HG03025 (cell line): ENCODE results near the gene CAMTA1.

Experiments used
- ATAC-seq: cut with Tn5 transposase; IDR thresholded peaks from one replicate; pipeline ENCODE4 v1.9.1; 2021; ENCODE audit warnings: mild to moderate bottlenecking, moderate library complexity; ENCODE audit not compliant: unreplicated experiment, low FRiP score

Gene CAMTA1

DNA sequence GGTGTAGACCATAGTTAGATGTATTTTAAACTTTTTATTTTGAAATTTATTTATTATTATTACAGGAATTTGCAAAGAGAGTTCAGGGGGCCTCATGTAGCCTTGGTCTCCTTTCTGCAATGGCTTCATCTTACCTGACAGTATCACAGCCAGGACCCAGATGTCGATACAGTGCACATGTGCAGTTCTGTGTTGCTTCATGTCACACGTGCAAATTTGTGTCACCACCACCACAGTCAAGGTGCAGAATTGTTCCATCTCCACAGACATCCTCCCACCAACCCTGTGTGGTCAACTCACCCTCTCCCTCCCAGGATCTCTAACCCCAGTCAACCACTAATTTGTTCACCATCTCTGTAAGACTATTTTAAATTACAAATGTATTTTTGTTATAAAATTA, 184.5 kb downstream of the CAMTA1 start:
- ATAC-seq = no peak

DNA sequence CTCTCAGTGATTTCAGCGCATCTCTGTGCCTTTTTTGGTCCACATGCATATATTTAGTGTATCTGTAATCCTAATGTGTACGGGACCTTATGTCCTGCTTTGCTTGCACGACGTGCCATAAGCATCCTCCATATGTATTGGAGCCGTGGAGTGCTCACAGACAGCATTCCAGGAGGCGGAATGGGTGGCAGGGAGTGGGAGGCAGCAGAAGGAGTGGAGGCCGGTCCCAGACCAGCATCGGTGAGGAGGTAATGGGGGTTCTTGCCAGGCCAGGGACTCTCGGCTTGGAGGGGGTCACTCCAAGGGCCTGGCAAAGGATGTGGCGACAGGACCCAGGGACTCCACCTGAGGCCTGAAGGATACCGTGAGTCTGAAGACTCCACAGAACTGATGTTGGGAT, 185.0 kb downstream of the CAMTA1 start:
- ATAC-seq = no peak

DNA sequence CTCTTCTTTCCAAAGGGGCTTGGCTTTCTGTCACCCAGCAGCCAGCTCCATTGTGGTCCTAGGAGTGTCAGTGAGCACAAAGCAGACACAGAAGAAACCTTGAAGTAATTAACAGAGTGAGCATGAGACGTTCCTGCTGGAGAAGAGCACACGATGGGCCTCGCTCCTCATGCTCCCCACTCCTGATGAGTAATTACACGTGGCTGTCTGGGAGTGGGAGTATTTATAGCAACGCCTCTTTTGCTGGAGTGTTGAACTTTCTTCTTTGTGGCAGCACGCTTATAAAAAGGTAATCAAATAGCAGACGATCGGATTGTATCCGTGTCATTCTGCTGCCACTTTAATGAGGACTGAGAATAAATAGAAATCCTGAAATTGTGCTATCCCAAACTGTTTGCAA, 185.8 kb downstream of the CAMTA1 start:
- ATAC-seq = no peak

DNA sequence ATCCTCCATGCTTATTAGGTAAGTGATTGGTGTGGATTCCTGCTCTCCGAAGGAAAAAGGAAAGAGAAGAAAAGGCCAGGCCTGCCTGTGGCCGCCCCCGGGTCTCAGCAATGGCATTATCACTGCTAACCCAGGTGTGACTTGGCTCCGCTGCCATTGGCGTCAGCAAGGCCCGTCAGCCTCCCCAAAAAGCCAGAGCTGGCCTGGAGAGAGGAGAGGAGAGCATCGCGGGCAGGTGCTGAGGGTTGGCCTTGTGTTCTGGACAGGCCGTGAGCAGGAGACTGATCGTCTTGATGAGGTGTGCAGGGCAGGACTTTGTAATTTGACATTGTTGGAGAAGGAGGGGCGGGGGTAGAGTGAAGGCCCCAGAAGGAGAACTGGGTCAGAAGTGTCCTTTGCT, 186.4 kb downstream of the CAMTA1 start:
- ATAC-seq = no peak

DNA sequence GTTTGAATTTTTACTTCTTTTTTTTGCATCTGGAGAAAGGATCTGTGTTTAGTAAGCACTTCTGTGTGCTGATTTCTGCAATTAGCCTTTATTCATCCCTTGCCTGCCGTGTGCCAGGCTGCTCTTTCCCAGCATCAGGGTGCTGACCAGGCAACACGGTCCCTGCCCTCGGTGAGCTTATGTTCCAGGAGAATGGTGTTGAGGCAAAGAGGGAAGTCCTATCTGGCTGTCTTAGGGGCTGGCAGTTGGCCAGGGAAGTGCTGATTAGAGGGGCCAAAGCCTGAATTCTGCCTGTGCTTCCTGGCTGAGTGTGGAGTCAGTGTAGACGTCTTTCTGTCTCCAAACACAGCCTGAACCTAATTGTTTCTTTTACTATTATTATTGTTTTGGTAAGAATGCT, 187.1 kb downstream of the CAMTA1 start:
- no peak for ATAC-seq

DNA sequence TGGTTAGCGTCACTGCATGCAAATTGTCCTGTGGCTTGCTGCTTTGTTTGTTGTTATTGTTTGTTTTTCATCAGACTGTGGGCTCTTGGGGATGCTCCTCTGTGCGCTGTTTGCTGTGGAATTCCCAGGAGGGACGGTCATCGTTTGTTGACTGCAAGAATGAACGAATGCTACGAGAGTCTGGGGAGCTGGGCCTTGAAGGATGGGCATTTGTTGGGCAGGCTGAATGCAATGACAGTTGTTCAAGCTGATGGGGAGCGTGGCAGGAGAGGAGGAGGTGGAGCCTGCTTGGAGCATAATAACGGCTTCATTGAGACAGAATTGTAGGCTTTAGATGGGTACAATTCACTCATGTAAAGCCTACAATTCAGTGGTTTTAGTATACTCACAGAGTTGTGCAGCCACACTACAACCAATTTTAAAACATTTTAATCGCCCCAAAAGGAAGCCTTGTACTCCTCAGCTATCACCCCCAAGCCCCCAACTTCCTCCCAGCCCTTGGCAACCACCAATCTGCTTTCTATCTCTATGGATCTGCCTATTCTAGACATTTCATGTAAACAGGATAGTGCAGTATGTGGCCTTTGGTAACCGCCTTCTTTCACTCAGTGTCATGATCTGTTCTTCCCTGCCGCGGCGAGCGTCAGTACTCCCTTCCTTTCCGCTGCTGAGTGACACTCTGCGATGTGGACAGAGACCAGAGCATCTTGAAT, 190.2 kb downstream of the CAMTA1 start:
- no peak for ATAC-seq

DNA sequence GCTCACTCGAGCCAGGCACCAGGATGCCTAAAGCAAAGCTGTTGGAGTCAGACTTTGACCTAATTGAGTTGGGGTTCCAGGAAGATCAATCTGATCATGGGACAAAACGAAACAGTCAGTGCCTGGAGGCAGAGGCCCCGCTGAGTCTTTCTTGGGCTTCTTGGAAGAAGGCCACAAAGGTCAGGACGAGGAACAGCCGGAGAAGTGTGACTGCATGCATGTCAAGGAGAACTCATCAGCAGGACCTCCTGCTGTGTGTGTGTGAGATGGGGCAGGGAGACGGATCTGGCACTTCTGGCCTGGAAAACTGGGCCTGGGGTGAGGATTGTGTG, 190.8 kb downstream of the CAMTA1 start:
- ATAC-seq = no peak

DNA sequence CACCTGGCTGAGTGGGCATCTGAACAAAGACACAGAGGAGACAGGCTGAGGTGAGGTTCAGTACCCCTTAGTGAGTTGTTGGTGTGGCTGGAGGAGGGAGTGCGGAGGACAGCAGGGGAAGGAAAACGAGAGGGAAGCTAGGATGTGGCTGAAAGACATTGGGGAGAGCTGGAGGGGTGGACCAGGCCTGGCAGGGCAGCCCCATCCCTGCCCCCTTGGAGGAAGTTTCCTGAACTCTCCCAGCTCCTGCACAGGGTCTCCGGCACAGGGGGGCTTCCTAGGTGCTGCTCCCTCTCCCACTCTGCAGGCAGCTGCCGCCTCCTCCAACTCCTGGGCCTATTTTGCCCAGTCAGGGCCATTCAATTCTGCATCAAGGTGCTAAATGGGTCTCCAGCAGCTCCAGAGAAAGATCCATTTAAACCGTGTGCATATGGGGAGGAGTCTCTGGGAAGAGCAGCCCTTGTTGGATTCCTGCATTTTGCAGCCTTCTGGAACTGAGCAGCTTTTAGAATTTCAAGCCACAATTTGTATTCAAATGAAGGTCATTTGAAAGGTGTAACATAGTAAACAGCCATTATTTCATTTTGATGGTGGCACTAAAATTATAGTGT, 193.9 kb downstream of the CAMTA1 start:
- ATAC-seq = no peak

DNA sequence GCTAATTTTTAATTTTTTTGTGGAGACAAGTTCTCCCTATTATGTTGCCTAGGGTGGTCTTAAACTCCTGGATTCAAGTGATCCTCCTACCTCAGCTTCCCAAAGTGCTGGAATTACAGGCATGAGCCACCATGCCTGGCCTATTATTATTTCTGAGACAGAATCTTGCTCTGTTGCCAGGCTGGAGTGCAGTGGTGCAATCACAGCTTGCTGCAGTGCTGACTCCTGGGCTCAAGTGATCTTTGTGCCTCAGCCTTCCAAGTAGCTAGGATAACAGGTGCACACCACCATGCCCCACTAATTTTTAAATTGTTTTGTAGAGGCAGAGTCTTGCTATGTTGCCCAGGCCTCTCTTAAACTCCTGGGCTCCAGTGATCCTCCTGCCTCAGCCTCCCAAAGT, 196.3 kb downstream of the CAMTA1 start:
- no peak for ATAC-seq

DNA sequence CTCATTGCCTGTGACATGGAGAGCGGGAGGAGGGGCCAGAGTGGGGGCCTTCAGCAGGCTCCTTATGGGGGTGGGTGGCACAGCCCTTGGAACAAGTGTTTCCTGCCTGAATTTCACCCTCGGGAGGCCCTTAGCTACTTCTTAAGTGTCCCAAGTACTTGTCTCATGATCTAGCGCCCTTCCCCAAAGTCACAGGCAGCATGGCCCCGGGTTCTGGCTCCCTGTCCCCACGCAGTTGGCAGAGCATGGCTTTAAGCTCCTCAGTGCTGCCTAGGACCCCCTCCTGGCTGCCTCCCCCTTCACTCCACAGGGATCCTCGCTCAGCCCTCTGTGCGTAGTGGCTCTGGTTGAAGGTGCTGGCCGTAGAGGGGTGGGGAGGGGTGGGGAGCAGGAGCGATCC, 197.2 kb downstream of the CAMTA1 start:
- no peak for ATAC-seq

DNA sequence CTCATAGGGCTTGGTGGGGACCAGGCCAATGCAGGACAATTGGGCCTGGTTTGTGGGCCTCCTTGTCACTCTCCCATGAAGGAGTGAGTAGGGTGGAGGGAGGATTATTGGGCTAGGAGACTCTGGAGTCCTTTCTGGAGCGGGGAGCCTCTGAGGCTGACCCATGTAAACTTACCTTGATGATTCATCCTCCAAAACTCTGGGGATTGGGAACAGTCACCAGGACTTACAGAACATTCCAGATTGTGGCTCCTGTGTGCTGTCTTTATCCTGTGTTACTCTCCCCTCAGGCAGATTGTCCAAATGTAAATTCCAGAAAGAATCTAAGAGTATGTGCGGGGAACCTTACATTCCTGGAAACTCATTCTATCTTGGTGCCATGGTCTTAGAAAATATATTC, 197.6 kb downstream of the CAMTA1 start:
- no peak for ATAC-seq

DNA sequence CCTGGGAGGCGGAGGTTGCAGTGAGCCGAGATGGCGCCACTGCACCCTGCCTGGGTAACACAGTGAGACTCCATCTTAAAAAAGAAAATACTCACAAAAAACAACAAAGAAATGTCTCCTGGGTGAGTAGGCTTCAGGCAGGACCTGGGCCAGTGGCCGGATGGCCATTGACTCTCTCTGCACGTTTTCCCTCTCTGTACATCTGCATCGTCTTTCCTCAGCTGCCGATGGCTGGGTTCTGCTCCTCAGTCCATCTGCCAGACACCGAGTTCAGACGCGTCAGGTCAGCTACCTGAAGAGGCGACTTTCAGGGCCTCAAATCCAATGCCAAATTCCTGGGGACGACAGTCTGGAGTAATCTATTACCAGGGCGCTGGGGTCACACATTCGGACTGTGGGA, 199.3 kb downstream of the CAMTA1 start:
- ATAC-seq = no peak

DNA sequence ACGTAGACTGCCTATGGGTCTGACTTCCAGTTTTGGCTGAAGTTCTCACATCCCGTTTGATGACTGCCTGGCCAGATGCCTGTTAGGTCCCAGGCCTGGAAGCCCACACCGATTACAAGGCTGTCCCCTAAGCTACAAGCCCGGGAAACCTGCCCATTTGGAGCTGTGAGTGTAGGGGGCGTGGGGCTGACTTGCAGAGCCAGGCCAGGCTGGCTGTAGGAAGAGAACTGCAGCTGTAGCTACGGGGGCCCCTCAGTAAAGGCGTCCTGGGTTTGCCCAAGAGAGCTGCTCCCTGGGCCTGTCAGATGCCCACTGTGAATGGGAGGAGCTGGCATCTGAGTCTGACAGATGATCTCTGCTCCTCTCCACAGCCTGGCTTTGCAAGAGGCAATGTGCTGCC, 199.7 kb downstream of the CAMTA1 start:
- ATAC-seq = no peak

DNA sequence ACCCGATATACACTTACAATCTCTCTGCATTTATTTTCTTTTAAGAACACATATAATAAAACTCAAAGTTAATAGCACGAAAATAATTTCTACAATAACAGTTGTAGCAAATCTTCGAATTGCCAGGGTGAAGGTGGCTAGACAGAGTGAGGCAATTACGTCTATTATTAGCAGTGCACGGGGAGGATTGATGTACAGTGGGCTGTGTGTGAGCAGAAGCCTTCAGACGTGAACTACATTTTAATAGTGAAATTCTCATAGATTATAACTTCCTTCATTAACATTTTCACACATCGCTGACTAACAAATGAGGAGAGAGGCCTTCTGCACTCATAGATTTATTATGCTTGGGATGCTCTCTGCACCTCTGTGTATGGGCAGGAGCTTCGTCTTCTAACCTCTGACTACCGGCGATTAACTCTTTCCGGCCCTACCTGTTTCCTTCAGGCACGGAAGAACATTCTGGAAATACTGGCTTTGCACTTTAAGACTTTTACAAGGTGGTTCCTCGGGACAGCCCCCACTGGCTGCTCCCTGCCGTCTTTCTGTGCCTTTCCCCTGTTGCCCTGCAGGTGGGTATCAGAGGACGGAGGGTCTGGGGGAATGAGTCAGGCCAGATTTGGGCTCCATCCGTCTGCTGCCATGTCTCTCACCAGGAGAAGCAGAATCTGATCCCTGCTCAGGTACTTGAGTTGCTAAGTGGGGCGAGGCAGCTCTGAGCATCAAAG, 200.5 kb downstream of the CAMTA1 start:
- ATAC-seq = no peak

DNA sequence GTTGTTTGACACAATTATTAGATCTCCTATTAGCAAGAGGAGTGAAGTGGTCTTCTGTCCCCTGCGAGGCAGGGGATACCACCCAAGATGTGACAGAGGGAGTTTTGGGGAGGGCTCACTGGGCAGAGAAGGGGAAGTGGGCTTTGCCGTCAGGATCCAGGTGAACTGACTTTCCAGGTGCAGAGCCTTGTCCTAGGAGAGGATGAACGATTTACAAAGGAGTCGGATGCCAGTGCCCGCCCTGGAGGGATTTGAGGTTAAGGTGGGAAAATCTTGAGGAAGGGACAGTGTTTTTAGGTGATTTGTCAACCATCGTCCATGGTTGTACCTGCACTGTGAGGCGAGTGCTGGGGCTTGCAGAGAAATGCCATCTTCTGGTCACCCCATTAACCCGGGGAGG, 201.0 kb downstream of the CAMTA1 start:
- no peak for ATAC-seq

DNA sequence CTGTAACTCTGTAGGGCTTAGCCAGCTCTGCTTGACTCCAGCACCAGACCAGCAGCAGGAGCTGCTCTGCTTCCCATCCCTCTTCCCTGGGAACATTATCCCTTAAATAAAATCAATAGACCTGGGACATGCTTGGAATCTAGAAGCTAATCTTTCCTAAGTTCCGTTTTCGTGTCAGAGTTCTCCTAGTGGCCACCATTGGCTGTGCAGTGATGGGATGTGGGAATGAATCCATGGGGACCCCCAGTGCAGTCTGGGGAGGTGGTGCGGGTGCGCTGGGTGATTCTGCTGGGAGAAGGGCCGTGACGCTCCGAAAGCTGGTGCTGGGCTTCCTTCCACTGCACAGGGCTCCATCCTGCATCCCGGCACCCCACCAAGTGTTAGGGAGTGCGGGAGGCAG, 202.7 kb downstream of the CAMTA1 start:
- ATAC-seq = no peak

DNA sequence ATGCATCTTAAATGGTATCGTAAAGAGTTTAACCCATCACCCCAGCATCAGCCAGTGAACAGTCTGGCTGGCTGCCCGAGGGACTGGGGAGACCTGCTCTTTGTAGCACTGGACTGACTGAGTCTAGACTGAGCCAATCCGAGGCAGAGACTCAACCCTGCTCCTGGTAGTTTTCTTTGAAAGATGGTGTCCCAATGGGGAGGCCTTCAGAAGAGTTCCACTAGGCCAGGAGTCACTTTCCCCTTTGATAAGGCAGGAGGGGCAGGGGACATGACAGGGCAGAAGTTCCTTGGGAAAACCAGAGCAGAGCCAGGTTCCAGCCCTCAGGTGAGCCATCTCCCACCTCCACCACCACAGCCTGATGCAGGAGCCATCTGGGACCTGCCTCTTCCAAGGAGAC, 203.5 kb downstream of the CAMTA1 start:
- no peak for ATAC-seq

DNA sequence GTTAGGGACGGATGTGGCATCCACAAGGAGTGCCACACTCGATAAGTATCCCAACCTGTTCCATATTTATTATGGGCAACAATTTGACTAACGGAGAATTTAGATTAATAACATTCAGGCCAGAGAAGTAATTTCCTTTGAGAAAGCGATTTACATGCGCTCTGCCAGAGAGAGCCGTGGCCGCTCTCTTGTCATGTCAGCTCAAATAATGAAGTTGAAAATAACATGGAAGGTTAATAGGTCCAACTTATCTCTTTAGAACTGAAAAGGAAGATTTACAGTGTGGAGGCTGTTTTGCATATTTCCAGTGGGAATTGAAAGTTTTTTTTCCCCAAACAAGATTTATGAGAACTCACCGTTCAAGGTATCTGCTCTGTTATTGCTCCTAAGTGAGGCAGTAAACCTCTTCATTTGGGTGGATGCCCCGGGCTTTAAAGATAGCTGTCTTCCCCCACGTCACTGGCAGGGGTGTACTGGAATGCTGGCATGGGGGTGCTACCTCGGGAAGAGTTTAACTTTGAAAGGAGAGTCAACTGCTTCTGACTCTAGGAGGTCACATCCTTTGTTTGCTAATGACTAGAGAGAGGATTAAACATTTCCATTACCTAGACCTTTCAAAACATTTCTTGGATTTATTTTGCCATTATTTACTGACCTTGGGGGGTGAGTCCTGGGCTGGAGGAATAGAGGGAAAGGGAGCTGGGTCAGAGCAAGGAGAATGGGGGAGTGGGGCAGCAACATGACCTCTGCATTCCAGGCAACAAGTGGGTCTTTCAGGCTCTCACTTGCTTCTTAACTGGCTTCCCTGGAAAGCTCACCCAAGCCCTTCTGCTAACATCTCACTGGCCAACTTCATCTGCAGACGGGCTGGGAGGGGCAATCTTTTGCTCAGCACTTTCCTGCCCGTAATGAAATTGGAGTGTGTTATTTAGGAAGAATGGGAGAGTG, 204.2 kb downstream of the CAMTA1 start:
- no peak for ATAC-seq

DNA sequence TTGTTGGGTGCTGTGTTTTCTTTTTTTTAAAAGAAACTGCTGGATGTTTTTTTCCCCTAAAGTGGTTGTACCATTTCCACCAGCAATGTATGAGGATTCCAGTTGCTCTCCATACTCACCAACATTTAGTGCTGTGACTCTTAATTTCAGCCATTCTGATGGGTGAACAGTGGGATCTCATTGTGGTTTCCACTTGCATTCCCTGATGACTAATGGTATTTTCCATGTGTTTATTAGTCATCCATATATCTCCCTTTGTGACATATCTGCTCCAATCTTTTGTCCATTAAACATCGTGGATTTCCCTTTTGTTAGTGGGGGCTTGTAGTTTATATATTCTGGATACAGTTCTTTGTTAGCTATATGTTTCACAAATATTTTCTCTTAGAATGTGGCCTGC, 206.0 kb downstream of the CAMTA1 start:
- no peak for ATAC-seq

DNA sequence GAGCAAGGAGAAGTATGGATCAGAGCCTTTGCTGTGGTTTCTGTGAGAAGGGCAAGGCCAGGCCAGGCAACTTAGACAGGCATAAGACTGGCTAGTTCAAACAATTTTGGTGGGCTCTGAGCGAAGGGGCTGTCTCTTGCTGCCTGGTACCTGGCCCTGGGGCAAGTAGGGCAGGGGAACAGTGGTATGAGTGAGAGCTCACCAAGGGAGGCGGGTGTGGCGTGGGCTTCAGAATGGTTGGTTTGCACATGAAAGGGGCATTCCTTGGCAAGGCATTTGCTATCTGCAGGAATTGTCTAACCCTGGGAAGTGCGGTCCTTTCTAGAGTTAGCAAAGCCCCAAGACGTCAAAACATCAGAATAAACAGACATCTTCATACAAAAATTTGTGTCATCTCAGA, 210.5 kb downstream of the CAMTA1 start:
- no peak for ATAC-seq

DNA sequence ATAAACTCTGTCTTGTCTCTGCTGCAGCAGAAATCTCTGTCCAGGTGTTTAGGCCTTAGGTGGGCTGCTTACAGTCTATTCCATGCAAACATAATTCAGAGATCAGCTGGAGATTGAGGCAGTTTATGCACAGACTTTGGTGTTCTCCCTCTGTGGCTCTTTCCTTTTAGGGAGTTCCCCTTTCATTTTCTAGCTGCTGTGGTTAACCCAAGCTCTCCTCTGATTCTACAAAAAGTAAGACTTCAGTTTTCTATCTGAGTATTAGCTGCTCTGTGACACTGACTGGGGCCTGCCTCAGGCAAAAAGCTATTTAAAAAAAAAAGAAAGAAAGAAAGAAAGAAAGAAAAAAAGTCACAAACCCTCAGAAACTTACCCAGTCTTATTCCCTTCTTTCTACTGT, 211.1 kb downstream of the CAMTA1 start:
- no peak for ATAC-seq
